Prostate gland (tissue), 2 donors: ENCODE data around the gene DHPS.

Experiments
- POLR2A ChIP-seq: fragments of 450-650 bp; IDR thresholded peaks from one replicate; pipeline ENCODE4 v1.6.1; 2016; ENCODE audit warnings: antibody characterized with exemption, mild to moderate bottlenecking
- POLR2AphosphoS5 ChIP-seq: sonication (generic); formaldehyde crosslinking; IDR thresholded peaks from one replicate; pipeline ENCODE4 v1.6.1; 2017; ENCODE audit warnings: antibody characterized with exemption
- TF ChIP-seq, protein P1 (sequence below), 4 experiments: fragments of 200-600 bp in 2 of 4; fragments of 450-650 bp in 2 of 4; sonication (generic) in 2 of 4; IDR thresholded peaks; 1 replicate in 3 of 4; 2 replicates in 1 of 4; pipeline ENCODE4 v1.5.1; 2016 to 2019; ENCODE audit warnings: antibody characterized with exemption in 4 of 4, mild to moderate bottlenecking in 2 of 4, moderate library complexity in 2 of 4

GRCh38 chr19:12689581-12690216, 8.0 kb upstream of the DHPS start:
- TF ChIP-seq, protein P1, sequence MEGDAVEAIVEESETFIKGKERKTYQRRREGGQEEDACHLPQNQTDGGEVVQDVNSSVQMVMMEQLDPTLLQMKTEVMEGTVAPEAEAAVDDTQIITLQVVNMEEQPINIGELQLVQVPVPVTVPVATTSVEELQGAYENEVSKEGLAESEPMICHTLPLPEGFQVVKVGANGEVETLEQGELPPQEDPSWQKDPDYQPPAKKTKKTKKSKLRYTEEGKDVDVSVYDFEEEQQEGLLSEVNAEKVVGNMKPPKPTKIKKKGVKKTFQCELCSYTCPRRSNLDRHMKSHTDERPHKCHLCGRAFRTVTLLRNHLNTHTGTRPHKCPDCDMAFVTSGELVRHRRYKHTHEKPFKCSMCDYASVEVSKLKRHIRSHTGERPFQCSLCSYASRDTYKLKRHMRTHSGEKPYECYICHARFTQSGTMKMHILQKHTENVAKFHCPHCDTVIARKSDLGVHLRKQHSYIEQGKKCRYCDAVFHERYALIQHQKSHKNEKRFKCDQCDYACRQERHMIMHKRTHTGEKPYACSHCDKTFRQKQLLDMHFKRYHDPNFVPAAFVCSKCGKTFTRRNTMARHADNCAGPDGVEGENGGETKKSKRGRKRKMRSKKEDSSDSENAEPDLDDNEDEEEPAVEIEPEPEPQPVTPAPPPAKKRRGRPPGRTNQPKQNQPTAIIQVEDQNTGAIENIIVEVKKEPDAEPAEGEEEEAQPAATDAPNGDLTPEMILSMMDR (IDR thresholded peaks at IDR 0.05) = no peak
- TF ChIP-seq POLR2AphosphoS5 = no peak
- TF ChIP-seq POLR2A = no peak
